Measurements from ENCODE around the gene C9orf50.

- TF ChIP-seq, protein P1, sequence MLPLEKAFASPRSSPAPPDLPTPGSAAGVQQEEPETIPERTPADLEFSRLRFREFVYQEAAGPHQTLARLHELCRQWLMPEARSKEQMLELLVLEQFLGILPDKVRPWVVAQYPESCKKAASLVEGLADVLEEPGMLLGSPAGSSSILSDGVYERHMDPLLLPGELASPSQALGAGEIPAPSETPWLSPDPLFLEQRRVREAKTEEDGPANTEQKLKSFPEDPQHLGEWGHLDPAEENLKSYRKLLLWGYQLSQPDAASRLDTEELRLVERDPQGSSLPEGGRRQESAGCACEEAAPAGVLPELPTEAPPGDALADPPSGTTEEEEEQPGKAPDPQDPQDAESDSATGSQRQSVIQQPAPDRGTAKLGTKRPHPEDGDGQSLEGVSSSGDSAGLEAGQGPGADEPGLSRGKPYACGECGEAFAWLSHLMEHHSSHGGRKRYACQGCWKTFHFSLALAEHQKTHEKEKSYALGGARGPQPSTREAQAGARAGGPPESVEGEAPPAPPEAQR (tag by site-specific recombination; IDR thresholded peaks at IDR 0.05) = no peak
- TF ChIP-seq ZNF404 (tag by site-specific recombination; IDR thresholded peaks at IDR 0.05) (no peak), ZNF174 (tag by site-specific recombination; IDR thresholded peaks at IDR 0.05) (no peak), PBX3 (CRISPR knock-in tag; IDR thresholded peaks at IDR 0.05) (no peak), ZSCAN30 (tag by site-specific recombination; IDR thresholded peaks at IDR 0.05) (no peak), ZNF514 (tag by site-specific recombination; IDR thresholded peaks at IDR 0.05) (no peak), ZNF624 (tag by site-specific recombination; IDR thresholded peaks at IDR 0.05) (no peak), ZNF501 (tag by site-specific recombination; IDR thresholded peaks at IDR 0.05) (no peak)
- TF ChIP-seq, protein P2, sequence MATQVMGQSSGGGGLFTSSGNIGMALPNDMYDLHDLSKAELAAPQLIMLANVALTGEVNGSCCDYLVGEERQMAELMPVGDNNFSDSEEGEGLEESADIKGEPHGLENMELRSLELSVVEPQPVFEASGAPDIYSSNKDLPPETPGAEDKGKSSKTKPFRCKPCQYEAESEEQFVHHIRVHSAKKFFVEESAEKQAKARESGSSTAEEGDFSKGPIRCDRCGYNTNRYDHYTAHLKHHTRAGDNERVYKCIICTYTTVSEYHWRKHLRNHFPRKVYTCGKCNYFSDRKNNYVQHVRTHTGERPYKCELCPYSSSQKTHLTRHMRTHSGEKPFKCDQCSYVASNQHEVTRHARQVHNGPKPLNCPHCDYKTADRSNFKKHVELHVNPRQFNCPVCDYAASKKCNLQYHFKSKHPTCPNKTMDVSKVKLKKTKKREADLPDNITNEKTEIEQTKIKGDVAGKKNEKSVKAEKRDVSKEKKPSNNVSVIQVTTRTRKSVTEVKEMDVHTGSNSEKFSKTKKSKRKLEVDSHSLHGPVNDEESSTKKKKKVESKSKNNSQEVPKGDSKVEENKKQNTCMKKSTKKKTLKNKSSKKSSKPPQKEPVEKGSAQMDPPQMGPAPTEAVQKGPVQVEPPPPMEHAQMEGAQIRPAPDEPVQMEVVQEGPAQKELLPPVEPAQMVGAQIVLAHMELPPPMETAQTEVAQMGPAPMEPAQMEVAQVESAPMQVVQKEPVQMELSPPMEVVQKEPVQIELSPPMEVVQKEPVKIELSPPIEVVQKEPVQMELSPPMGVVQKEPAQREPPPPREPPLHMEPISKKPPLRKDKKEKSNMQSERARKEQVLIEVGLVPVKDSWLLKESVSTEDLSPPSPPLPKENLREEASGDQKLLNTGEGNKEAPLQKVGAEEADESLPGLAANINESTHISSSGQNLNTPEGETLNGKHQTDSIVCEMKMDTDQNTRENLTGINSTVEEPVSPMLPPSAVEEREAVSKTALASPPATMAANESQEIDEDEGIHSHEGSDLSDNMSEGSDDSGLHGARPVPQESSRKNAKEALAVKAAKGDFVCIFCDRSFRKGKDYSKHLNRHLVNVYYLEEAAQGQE (tag by site-specific recombination; IDR thresholded peaks at IDR 0.05) = no peak
Measured at GRCh38 chr9:129654554-129655040, 33.7 kb upstream of the C9orf50 start.
